ENCODE results near the gene GRIN2C.

GRIN2C gene

DNA sequence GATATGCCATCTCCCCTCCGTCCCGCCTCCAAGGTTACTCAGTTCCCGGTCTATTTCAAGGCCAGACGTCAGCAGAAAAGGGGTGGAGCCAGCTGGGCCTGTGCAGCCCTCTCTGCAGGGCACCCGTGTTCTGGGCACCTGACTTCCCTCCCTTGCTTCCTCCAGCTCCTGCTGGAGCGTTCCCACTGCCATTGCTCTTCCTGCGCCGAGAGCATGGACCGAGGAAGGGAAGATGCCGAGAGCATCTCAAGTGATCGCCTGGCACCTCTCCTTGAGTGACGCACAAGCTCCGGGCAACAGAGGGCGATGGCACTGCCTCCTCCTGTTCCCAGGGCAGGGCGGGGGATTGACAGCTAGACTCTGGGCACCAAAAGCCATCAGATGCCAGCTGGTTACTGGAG, 54.1 kb downstream of the GRIN2C start:
- TF ChIP-seq ZNF274 (IDR thresholded peaks at IDR 0.05; ENCODE audit: low read depth, low read length), result no peak

DNA sequence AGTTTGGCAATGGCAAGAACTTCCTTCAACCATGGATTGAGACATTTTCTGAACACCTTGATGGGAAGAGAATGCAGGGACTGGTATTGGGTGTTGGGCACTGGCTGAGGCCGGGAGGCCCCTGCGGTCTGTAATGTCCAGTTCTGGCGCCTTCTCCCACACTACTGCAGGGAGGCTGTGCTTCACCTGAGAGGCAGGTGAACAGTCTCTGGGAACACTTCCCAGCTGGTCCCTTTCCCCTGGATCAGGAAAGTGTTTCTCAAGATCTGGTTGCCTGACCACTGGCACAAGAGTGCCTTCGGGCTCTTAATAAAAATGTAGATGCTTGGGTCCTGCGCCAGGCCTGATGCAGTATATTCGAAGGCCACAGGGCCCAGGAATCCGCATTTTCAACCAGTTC, 55.0 kb downstream of the GRIN2C start:
- no peak for TF ChIP-seq ZNF274 (IDR thresholded peaks at IDR 0.05; ENCODE audit: low read depth, low read length)

More for the DNA sequence above, 54.1 kb downstream of the GRIN2C start:
- no peak overlapping the region for H3K4me3 ChIP-seq (ENCODE audit: low read length)

DNA sequence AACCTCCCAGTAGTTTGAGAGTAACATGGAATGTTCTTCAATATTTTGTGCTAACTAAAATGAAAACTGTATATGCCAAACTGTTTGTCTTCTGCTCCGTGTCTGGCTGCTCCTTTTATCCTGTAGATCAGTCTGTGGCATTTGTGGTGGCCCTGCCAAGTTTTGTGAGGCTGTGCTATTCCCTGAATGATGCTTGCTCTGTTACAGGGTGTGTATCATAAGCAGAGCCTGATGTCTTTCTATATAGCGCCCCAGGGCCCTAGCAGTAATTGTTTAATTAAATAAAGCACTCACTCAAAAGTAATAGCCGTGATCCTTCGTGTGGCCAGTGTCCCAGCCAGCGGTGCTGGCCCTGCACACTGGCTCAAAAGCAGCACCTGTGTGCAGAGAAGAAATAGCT, 55.7 kb downstream of the GRIN2C start:
- no peak overlapping the region for H3K4me3 ChIP-seq (ENCODE audit: low read length)
- TF ChIP-seq ZNF274 (IDR thresholded peaks at IDR 0.05; ENCODE audit: low read depth, low read length), result no peak

More for the DNA sequence above, 55.0 kb downstream of the GRIN2C start:
- H3K4me3 ChIP-seq (ENCODE audit: low read length), result no peak overlapping the region

DNA sequence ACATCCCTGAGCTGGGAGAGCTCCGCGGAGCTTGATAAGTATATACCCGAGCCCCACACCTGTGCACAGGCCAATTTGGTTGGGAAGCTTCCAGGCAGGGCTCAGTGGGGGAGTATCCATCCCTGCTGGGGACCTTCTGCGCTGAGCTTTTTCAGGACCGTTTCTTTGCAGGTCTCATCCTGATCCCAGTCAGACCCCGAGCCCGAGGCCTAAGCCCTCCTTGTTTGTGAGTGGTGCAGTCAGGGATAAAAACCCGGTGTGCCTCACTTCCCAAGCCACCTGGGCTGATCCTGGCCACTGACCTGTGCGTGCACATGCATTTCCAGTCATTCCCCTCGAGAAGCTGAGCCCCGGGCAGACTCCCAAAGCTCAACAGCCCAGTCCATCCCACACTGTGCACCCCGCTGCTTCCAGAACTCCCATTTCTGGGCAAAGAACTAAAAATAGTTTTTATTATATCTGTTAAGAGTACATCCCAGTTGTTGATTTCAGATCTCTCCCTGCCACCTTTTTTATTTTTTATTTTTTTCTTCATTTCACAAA, 56.2 kb downstream of the GRIN2C start:
- no peak for TF ChIP-seq ZNF274 (IDR thresholded peaks at IDR 0.05; ENCODE audit: low read depth, low read length)
- no peak overlapping the region for H3K4me3 ChIP-seq (ENCODE audit: low read length)

DNA sequence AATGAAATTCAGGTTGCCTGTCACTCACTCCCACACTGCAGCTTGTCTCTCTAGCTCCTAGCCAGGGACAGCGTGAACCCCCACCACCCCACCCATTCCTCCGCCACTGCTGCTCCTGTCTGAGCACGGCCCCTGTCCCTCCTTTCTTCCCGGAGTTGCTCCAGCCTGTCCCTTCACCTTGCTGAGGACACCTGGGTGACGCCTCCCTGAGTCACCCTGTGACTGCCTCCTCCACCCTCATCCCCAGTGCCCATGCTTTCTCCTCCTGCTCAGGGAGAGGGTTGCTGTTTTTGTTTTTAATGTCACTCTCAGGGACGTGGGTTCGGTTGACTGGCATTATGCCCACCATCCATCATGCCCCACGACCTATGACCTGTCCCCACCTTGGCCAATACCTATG, 57.8 kb downstream of the GRIN2C start:
- H3K4me3 ChIP-seq (ENCODE audit: low read length), result no peak overlapping the region

DNA sequence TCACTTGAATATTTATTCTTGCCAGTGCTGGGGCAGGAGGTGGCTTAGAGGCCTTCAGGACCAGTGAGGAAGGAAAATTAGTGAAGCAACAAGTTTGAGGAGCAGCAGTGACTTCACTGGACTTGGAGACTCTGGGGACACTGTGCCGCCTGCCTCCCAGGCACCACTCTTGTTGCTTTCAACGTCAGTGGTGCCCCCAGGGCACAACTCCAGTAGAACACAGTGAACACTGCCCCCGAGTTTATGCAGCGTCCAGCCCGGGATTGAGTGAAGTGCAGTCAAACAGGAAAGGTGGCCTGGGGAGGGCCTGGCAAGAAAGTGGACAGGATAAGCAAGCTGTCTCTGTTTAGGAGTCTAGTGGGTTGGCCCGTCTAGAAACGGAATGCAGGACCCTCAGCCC, 59.2 kb downstream of the GRIN2C start:
- TF ChIP-seq ZNF274 (IDR thresholded peaks at IDR 0.05; ENCODE audit: low read depth, low read length), result no peak
- no peak overlapping the region for H3K4me3 ChIP-seq (ENCODE audit: low read length)

More for the DNA sequence above, 57.8 kb downstream of the GRIN2C start:
- no peak for TF ChIP-seq ZNF274 (IDR thresholded peaks at IDR 0.05; ENCODE audit: low read depth, low read length)

DNA sequence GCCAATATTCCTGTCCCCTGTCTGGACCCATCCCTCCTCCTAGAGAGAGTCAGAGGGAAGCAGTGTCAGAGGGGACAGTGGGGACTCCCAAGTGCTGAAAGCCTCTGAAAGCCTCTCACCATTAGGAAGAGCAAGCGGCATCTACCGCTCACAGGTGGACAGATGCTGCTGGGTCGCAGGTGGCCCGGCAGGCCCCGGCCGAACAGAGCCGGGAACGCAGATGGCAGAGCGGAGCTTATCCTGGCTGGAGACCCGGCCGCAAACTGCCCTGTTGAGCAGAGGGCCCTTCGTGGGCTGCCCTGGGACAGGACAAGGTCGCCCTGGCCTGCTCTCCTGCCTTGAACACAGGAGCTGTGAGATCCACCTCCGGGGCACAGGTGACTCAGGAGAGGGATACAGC, 60.6 kb downstream of the GRIN2C start:
- no peak overlapping the region for H3K4me3 ChIP-seq (ENCODE audit: low read length)
- TF ChIP-seq ZNF274 (IDR thresholded peaks at IDR 0.05; ENCODE audit: low read depth, low read length), result no peak

DNA sequence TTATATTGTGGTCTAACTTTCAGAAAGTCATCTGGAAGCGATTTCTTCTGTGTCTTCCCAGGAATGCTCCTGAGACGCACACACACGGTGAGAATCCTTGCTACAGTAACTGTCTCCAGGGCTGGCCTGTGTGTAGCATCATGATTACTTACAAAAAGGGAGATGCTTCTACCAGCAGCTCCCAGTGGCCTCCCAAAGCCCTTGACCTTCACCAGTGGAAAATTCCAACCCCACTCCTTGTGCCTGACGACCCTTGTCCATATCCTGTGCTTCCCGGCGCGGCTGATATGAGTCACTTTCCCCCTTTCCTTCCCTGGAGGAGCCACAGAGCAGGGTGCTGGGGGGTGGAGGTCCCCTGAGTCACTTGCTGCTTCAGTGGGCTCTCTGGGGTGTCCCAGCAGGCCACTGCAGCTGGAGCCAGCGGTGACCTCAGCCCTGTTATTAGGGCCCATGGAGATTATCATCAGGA, 61.4 kb downstream of the GRIN2C start:
- H3K4me3 ChIP-seq (ENCODE audit: low read length), result no peak overlapping the region

DNA sequence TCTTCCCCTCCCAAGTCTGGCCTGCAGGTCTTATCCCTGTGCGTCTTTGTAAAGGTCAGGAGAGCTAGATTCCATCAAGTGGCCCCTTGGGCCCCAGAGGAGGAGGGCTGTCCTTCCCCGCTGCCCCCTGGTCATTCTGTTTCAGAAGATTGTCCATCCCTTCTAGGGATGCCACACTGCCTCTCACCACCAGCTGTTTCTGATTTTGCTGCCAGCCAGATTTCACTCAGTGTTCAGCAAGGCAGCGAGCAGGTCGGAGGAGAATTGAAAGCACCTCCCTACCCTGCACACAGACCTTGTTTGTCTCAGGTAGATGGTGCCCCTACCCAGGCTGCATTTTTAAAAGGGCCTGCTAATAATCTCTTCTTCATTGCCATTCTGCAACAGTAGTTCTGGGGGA, 61.9 kb downstream of the GRIN2C start:
- no peak overlapping the region for H3K4me3 ChIP-seq (ENCODE audit: low read length)
- TF ChIP-seq ZNF274 (IDR thresholded peaks at IDR 0.05; ENCODE audit: low read depth, low read length), result no peak

More for the DNA sequence above, 61.4 kb downstream of the GRIN2C start:
- no peak for TF ChIP-seq ZNF274 (IDR thresholded peaks at IDR 0.05; ENCODE audit: low read depth, low read length)

DNA sequence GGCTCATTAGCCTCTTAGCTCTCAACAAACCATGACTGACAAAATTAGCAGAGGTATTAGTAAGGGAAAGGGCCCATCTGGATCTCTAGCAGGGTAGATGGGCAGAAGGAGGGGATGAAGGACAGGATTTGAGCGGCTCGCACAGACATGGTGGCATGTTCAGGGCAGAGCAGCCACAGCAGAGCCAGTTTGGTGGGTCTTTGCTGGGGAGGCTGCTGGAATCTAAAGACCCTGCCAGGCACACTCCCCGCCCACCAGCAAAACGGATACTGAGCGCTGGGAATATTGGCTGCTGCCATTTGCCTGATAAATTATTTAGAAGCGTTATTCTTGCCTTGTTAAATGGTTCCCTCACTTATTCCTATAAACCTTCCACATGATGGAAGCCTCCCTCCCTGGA, 62.8 kb downstream of the GRIN2C start:
- H3K4me3 ChIP-seq (ENCODE audit: low read length), result no peak overlapping the region
- TF ChIP-seq ZNF274 (IDR thresholded peaks at IDR 0.05; ENCODE audit: low read depth, low read length), result no peak

DNA sequence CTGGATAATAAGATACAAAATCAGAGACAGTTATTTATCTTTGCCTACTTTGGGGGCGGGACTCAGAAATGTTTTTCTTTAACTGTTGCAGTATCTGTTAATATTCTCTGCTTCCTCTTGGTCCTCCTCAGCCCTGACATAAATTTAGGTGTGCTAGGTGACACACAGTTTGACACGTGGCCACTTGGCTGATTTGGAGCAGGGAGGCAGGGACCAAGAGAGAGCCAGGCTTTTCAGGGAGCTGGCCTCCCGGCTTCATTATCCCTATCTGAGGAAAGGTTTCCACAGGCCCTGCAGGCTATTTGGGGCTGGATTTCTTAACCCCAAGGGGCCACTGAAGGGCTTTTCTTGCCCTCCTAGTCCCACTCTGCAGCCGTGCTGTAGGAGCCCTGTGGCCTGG, 63.5 kb downstream of the GRIN2C start:
- H3K4me3 ChIP-seq (ENCODE audit: low read length), result no peak overlapping the region
- TF ChIP-seq ZNF274 (IDR thresholded peaks at IDR 0.05; ENCODE audit: low read depth, low read length), result no peak

DNA sequence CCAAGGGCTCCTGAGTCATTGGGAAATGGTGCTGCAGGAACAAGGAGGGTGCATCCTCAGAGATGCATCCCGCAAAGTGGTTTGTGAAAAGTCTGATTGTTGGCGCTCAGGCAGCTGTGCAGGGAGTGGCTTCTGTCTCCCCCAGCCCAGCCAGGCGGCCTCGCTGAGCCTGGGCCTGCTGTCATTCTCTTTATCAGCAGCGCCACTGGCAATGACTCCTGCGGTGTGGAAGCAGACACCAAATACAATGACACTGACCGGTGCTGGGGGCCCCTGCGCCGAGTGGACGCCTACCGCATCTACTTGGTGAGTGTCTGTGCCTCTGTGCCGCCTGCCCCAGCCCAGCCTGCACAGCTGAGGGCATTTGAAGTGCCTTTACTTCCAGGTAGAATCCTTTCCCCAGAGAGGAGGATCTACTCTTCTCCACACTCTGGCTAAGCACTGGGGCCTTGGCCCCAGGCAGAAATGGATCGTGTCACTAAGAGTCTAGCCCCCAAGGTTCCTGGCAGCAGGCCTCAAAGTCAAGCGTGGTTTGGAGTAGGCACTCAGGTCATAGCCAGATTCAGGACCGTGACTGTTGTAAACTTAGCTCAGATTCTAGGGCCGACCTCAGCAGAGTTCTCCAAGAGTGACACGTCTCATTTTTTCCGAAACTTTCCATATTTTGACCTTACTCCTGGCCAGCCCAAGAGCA, 64.2 kb downstream of the GRIN2C start:
- no peak for TF ChIP-seq ZNF274 (IDR thresholded peaks at IDR 0.05; ENCODE audit: low read depth, low read length)
- H3K4me3 ChIP-seq (ENCODE audit: low read length), result no peak overlapping the region

DNA sequence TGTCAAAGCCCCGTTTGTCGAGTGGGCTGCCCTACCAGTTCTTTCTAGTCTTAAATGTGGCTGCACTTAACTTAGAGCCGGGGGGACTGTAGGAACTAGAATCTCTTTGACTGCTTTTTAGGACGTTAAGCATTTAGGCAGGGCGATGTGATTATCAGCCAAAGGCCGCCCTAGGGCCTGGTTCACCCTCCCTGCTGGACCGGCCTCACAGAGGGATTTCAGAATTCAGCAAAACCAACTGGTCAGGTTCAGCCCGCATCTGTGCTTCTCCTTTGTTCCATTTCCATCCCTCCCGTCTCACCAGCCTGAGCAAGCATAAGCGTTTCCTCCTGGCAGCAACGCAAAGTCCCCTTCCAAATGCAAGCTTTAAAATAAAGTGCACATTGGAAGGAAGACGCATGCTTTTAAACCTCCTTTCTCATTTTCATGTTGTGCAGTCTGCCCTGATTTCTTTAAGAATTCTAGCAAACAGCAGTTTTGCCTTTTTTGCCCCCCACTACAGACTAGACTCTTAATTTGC, 67.0 kb downstream of the GRIN2C start:
- H3K4me3 ChIP-seq (ENCODE audit: low read length), result no peak overlapping the region
- TF ChIP-seq ZNF274 (IDR thresholded peaks at IDR 0.05; ENCODE audit: low read depth, low read length), result no peak
